ENCODE results near the gene CR2. TPM values are rescaled to one million over a fixed set of nuclear protein-coding genes. Genes with fewer than 3 reads are reported as not detected.

The CR2 gene
- polyA plus RNA-seq, 1 donor from 2014 or later, result not detected

GRCh38 chr1:207418351-207418750 lies 35.8 kb upstream of the CR2 start:
- Histone ChIP-seq H3K4me3 (ENCODE audit: low read length) (no peak overlapping the region), H3K9me3 (ENCODE audit: low read length) (no peaks in the 10 kb centered on the region), H3F3A (ENCODE audit: insufficient read depth, low read length, poor library complexity, severe bottlenecking) (no peaks in the 10 kb centered on the region), H4K20me1 (ENCODE audit: insufficient read depth) (no peaks in the 10 kb centered on the region), H3K36me3 (ENCODE audit: insufficient read depth, low read length) (no peaks in the 10 kb centered on the region), H3K9me2 (ENCODE audit: insufficient read depth, low read length) (no peaks in the 10 kb centered on the region), H2AFZ (ENCODE audit: low read depth, low read length) (no peak overlapping the region), H3K27ac (ENCODE audit: low read length) (no peak overlapping the region), H3K79me2 (replicated peaks; ENCODE audit: insufficient read depth, low read length) (no peaks in the 10 kb centered on the region), H3K4me2 (ENCODE audit: low read length) (no peak overlapping the region), H3K27me3 (ENCODE audit: insufficient read depth, low read depth, low read length) (no peaks in the 10 kb centered on the region), H3K9ac (ENCODE audit: low read length) (no peak overlapping the region)
- TF ChIP-seq CTCF (IDR thresholded peaks at IDR 0.05; ENCODE audit: poor library complexity, severe bottlenecking) (no peak), POLR2AphosphoS5 (IDR thresholded peaks at IDR 0.05) (no peak)

GRCh38 chr1:207420109-207420508 lies 34.0 kb upstream of the CR2 start:
- no peak overlapping the region for H3K27ac ChIP-seq (ENCODE audit: low read length)
- no peaks in the 10 kb centered on the region for H3K9me3 ChIP-seq (ENCODE audit: low read length)
- no peak overlapping the region for H3K9ac ChIP-seq (ENCODE audit: low read length)
- H3K36me3 ChIP-seq (ENCODE audit: insufficient read depth, low read length), result no peaks in the 10 kb centered on the region
- H3K4me2 ChIP-seq (ENCODE audit: low read length), result no peak overlapping the region
- H3K4me3 ChIP-seq (ENCODE audit: low read length), result no peak overlapping the region
- no peaks in the 10 kb centered on the region for H3F3A ChIP-seq (ENCODE audit: insufficient read depth, low read length, poor library complexity, severe bottlenecking)
- no peaks in the 10 kb centered on the region for H3K79me2 ChIP-seq (replicated peaks; ENCODE audit: insufficient read depth, low read length)
- H4K20me1 ChIP-seq (ENCODE audit: insufficient read depth), result no peaks in the 10 kb centered on the region
- TF ChIP-seq POLR2AphosphoS5 (IDR thresholded peaks at IDR 0.05) (no peak), RAD21 (conservative IDR thresholded peaks at IDR 0.05) (no peak), REST (IDR thresholded peaks at IDR 0.05; ENCODE audit: borderline replicate concordance) (no peak), EP300 (conservative IDR thresholded peaks at IDR 0.05; ENCODE audit: poor library complexity, severe bottlenecking) (no peak)
- no peaks in the 10 kb centered on the region for H3K9me2 ChIP-seq (ENCODE audit: insufficient read depth, low read length)
- H3K27me3 ChIP-seq (ENCODE audit: insufficient read depth, low read depth, low read length), result no peaks in the 10 kb centered on the region
- H2AFZ ChIP-seq (ENCODE audit: low read depth, low read length), result no peak overlapping the region

- no peak overlapping the region for H3K4me2 ChIP-seq (ENCODE audit: low read length)
- H3F3A ChIP-seq (ENCODE audit: insufficient read depth, low read length, poor library complexity, severe bottlenecking), result no peaks in the 10 kb centered on the region
- no peaks in the 10 kb centered on the region for H3K36me3 ChIP-seq (ENCODE audit: insufficient read depth, low read length)
- H3K9me3 ChIP-seq (ENCODE audit: low read length), result no peaks in the 10 kb centered on the region
- no peak for TF ChIP-seq MXI1 (conservative IDR thresholded peaks at IDR 0.05; ENCODE audit: poor library complexity, severe bottlenecking)
- no peak for TF ChIP-seq EZH2 (IDR thresholded peaks at IDR 0.05; ENCODE audit: borderline replicate concordance, insufficient read depth, low read length, poor library complexity, severe bottlenecking)
- no peak for TF ChIP-seq EP300 (conservative IDR thresholded peaks at IDR 0.05; ENCODE audit: poor library complexity, severe bottlenecking)
- TF ChIP-seq REST (IDR thresholded peaks at IDR 0.05; ENCODE audit: borderline replicate concordance), result no peak
- TF ChIP-seq TAF1 (IDR thresholded peaks at IDR 0.05; ENCODE audit: low read depth), result no peak
- no peak for TF ChIP-seq SMC3 (conservative IDR thresholded peaks at IDR 0.05; ENCODE audit: poor library complexity)
- TF ChIP-seq CTCF (IDR thresholded peaks at IDR 0.05; ENCODE audit: poor library complexity, severe bottlenecking), result no peak
- TF ChIP-seq POLR2AphosphoS5 (IDR thresholded peaks at IDR 0.05), result no peak
- no peak for TF ChIP-seq RAD21 (conservative IDR thresholded peaks at IDR 0.05)
- H4K20me1 ChIP-seq (ENCODE audit: insufficient read depth), result no peaks in the 10 kb centered on the region
- no peak overlapping the region for H3K9ac ChIP-seq (ENCODE audit: low read length)
- H2AFZ ChIP-seq (ENCODE audit: low read depth, low read length), result no peak overlapping the region
- H3K27me3 ChIP-seq (ENCODE audit: insufficient read depth, low read depth, low read length), result no peaks in the 10 kb centered on the region
- H3K4me3 ChIP-seq (ENCODE audit: low read length), result no peak overlapping the region
- no peaks in the 10 kb centered on the region for H3K9me2 ChIP-seq (ENCODE audit: insufficient read depth, low read length)
- no peaks in the 10 kb centered on the region for H3K79me2 ChIP-seq (replicated peaks; ENCODE audit: insufficient read depth, low read length)
- no peak overlapping the region for H3K27ac ChIP-seq (ENCODE audit: low read length)
These were observed 33.0 kb upstream of the CR2 start for GRCh38 chr1:207421078-207421477.

All from neural cell (in vitro differentiated cells).